Measurements from ENCODE around the gene PTPN14.
A peak's percentile ranks its signal among the peaks of the same experiment; 100 is the strongest.

Gene PTPN14

DNA sequence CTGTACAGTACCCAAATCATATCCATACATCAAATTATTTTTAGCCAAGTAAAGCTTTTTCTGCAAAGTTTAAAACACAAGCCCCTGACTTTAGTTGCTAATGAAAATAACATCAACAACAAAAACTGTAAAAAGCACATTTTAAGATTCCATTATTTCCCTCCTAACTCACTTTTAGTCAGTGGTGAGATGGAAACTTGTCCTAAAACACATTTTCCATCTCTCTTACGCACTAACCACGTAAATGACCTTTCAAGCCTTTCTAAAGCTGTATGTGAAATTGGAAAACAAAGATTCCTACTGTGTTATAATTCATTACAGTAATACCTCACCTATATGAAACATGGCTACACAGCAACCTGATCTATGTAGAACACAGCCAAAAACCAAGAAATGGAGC is 77.5 kb downstream of the PTPN14 start:
- no peak for DNase-seq

DNA sequence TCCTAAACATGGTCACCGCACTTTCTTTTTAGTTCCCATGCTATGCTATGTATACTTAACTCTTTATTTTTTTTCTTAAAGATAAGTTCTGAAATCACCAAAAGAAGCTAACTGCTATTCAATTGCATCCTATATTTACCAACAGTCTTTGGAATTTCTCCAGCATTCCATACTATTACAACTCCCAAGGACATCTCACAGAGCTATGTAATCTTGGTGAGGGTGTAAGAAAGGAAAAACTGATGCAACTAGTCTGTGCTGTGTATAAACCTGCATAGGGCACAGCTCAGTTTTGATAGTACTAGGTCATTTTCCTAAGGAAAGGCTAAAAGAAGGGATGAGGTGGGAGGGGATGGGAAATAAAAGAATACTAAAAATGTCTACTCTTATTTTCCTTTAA is 78.0 kb downstream of the PTPN14 start:
- no peak for DNase-seq

DNA sequence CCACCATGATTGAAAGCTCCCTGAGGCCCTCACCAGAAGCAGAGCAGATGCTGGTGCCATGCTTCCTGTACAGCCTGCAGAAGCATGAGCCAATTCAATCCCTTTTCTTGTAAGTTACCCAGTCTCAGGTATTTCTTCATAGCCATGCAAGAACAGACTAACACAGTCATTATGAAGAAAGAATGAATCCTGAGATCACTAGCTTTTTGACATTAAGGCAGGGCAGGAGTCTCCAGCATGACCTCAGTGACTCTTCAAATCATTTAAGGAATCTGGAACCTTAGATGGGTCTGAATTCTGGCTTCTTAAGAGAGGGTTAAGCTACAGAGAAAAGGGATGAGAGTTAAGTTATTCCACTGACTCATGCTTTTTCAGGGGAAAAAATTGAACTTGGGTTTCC is 79.0 kb downstream of the PTPN14 start:
- no peak for DNase-seq

DNA sequence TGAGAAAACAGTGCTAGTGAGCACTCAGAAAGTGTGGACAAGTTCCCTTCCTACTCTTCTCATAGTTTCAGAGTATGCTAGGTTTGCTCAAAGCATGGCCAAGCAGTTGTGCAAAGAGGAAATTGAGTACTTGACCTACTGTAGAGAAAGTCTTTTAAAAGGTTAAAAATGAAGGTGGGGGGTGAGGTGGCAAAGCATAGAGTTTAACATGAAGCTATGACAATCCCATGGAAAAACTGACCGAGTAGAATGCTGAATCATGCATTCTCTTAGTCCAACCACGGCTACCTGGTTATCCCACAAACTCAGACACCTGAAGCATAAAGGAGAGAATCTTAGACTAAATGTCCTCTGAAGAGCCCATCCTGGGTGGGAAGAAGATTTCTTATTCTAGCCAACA is 79.9 kb downstream of the PTPN14 start:
- no peak for DNase-seq

DNA sequence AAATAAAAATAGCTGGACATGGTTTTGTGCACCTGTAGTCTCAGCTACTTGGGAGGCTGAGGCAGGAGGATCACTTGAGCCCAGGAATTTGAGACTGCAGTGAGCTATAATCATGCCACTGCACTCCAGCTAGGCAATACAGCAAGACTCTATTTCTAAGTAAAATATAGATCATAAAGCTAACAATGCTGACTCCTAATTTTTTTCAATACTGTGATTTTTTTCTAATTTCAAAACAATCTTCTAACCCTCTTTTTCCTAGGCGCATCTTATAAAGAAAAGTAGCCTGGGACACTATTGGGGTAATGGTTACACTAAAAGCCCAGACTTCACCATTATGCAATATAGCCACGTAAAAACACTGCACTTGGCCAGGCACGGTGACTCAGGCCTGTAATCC is 81.3 kb downstream of the PTPN14 start:
- no peak for DNase-seq

DNA sequence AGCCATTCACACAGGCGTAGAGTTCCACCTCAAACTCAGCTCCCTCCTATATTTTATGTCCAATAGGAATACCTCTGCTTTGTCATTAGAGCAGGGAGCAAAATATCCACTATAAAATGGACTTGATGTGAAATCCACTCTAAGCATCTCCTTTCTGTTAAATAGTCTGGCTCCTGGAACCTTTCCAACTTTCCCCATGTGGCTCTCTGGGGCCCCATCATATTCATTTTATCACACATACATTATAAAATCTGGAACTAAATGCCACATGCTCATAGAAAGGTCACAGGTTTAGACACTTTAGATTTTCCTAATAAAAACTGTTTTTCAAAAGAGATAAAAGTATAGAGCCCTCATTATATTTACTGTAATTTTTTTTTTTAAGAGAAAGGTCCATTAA is 82.1 kb downstream of the PTPN14 start:
- no peak for DNase-seq

DNA sequence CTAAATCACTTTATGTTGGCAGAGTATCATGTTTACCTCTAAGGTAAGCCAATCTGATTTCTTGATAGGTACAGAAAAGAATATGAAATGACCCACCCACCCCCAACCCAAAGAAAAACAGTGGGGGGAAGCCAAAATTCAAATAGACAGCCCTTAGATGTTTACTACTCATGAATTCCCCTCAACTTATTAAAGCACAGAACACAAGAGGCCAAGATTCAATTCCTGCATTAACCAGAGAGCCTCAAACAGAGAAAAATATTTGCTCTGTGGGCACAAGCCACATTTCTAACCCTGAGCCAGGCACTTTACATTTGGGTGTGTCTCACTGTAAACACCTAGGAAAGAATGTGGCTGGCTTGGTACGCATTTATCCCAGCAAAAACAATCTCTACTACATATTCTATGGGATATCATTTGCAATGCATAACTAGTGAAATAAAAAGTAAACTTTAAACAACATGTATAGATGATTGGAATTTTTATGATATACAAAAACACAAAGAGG is 84.3 kb downstream of the PTPN14 start:
- no peak for DNase-seq

DNA sequence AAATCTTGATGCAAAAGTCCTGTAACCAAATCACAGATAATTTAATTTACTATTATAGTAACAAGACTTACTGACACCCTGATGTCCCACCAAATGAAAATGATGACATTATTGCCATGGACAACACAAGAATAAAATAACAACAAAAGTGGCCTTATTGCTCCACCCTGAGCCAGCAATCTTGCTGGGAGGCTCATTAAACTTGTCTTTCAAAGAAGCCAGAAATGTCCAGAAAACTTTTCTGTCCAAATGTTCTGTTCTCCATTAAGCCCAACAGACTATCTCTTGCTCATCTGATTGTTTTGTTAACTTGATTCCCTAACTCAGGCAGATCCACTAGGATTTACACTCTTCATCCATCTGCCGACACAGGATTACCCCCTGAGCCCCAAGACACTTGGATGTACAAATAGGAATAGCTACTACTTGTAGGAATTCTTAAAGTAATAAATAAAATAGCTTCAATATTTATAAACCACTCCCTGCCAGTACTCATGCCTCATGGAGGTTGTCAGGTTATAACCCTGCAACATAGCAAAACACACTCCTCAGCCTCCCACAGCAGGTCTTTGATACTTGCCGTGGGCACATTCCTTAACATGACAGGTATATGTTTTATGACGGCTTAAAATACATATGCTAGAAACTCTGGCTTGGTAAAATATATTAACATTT is 84.9 kb downstream of the PTPN14 start:
- no peak for DNase-seq

DNA sequence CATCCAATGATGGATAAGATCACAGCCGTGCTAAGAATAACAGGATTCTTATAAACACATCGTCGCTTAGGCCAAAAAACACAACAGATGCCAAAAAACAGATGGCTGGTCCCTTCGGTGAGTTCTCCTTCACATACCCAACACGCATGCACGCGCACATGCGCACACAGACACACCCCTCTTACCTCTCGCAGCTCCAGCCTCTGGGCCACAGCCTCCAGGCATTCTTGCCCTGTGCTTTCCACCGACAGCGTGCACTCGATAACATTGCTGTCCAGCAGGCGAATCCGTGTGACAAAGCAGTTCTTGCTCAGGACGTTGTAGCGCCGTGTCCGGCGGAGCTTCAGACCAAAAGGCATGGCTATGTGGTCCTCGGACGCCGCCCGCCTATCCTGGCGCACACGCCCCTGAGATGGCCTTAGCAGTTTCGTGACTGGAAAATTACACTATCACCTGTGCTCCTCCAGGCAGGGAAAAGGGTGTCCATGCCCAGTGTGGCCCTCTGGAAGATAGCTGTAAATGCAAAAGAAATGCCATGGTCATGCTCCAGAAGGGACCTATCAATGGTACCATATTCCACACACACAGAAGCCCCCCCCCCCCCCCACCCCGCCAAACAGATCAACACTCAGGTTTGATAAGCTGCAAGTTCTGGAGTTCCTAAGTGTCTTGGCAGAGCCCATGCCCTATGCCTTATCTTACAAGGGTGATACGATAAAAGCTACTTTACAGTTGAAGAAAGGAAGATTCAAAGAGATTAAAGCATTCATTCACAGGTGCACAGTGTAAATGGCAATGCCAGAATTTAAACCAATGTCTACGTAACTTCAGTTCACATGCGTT is 86.7 kb downstream of the PTPN14 start:
- DNase-seq = no peak

DNA sequence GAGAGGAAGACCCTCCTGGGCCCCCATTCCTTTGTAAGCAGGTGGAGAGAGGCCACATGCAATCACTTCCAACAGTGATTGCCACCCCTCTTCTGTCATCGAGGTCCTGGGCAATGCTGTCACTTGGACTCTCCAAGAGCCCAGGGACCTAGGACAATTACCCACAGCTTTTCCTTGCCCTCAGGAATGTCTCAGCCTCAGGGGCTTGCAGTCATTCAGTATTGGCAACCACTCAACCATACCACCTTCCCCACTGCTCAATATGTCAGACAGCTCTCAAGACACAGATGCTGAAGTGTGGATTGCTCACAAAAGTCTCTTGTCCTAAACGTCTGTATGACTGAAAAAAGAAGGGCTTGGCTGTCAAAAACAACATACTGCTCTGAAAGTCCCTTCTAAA is 87.8 kb downstream of the PTPN14 start:
- no peak for DNase-seq

DNA sequence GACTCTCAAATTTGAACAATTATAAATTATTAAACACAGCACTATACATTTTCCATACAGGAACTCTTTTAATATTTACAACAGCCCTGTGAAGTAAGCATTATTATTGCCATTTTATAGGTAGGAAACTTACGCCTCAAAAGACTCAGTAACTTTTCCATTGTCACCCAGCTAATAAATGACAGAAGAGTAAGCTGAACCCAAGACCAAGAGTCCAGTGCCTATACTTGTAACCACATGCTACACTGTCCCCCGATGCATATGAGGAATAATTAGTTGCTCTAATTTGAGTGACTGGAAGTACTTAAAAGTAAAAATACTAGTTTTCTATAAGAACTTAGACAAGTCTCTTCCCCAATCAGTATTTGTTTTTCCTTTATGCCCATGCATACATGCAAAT is 88.5 kb downstream of the PTPN14 start:
- DNase-seq = no peak

DNA sequence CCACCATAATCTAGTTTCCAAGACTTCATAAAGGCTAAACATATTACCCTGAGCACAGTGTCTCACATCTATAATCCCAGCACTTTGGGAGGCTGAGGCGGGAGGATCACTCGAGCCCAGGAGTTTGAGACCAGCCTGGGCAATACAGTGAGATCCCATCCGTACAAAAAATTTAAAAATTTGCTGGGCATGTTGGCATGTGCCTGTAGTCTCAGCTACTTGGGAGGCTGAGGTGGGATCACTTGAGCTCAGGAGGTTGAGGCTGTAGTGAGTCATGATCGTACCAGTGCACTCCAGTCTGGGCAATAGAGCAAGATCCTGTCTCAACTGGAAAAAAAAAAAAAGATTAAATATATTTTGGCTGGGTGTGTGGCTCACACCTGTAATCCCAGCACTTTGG is 90.1 kb downstream of the PTPN14 start:
- no peak for DNase-seq

DNA sequence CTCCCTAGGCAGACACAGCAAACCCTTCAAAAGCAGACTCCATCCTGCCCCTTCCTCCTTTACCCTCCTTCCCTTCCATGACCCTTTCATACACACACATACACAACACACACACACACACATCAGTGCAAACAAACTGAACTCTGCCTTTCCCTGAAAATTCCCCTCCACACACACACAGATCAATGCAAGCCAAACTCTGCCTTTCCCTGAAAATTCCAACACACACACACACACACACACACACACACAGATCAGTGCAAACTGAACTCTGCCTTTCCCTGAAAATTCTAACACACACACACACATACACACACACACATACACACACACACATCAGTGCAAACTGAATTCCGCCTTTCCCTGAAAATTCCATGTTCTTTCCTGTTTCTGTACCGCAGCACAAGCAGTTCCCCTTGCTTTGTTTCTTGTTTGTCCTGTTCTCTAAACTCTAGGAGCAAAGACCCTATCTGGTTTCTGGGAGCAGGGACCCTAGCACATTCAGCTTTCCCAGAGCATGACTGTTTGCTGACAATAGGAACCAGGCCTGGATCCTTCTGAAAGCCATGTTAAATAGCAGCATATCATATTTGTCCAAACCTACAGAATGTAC is 91.0 kb downstream of the PTPN14 start:
- DNase-seq = no peak

DNA sequence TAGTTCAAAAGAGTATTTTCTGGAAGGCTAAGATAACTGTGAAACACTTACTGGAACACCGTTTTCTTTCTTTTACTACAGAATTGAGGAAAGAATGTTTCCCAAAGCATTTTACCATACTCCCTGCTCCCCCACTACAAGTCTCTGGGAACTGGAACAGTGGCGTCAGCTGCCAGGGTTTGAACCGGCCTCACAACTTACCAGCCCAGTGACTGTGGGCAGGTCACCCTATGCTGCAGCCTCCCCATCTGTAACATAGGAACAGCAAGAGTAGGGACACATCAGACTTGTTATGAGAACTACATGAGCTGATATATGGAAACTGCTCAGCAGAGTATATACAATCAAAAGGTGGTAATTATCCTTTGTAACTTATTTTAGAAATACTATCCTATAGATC is 91.5 kb downstream of the PTPN14 start:
- DNase-seq = no peak

DNA sequence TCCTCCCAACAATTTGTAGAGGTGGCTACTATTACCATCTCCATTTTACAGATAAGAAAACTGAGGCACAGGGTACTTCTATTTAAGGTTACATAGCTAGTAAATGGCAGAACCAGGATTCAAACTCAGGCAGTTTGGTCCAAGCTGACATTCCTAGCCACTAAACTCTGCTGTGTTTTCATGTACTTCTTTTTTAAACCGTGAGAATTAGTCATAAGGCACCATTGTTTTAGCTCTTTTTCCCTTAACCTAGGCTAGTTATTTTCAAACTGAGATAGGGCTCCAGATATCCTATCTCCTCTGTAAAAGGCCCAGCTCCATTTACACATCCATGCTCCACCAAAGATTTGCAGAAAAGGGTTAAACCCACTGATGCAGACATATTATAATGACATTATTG is 92.9 kb downstream of the PTPN14 start:
- DNase-seq = no peak

DNA sequence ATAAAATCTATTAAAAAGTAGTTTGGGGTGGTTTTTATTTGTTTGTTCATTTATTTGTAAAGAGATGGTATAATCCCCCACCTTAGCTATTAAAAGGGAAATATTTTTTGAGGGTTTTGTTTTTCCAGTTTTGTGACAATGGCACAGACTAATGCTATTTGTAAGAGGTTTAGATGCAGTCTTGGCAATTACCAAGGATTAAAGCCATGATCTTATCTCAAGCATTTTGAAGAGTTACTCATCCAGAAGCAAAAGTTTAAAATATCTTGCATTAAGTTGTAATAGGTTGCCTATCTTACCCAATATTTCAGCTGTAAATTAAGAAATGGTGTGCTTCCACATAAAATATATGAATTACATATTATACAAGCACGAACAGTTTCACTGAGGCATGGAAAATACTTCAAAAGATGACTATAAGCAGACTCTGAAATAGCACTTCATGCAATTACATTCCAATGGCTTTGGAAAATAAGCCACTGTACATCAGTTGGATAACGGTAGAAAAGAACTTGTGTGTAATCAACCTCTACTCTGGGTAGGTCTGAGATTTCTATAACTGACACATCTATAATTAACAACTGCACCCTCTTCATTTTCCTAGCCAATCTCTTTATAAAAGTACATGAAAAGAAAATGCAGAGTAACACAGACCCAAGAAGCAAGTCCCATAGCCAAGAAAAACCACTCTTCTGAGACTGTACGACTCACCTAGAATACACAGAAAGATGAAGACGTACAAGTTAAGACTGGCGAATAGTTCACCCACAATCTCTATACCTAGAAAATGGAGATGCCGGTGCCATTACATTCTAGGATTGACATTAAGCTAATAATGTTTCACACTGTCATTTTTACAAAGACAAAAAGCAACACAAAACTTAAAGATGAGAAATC is 95.2 kb downstream of the PTPN14 start:
- DNase-seq = no peak

DNA sequence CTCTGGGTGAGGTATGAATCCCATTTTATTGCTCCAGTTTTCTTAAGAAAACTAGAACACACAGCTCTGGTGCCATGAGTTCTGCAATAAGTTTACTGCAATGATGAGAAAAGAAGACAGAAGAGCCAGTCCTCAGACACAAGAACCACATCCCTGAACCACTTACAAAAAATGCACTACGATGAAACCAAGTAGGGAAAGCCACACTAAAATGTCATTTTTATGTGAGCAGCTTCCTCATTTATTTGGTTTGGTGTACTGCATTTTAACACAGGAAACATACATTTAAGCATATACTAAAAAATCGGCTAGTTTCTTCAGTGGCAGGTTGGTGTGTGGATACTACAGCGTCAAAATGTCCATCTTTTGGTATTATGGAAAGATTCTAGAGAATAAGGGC is 95.9 kb downstream of the PTPN14 start:
- DNase-seq = no peak

DNA sequence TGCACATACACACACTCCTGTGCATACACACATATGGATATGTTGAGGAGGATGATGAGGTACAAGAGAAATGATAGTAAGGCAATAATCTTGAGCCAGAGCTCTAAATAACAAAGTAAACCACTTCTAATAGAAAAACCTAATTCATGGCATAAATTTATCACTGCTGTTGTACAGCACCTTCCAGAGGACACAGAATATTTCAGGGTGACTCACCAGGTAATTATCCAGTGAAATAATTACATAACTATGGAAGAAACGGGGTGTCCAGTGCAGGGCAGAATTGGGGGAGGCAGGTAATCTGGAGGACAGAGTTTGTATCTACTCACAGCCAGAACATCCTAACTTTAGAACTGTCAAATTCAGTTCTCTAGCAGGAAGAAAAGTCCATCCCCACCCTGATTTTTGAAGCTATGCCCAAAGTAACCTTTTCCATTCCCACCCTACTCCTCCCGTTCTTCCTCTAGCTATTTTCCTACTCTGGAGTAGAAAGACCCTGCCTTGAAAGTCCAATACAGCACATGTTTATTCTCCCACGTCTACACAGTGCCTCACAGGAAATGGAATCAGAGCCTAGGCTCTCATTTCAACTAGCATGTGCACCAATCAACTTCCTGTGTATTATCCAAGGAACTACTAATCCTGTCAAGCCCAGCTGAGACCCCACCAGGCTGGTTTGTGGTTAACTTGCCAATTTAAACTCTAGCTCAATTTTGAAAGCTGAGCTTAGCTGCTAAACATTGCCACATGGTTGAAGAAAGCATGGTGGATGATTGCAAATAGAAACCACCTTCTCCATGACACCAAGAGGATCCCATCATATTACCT is 96.6 kb downstream of the PTPN14 start:
- DNase-seq = no peak

DNA sequence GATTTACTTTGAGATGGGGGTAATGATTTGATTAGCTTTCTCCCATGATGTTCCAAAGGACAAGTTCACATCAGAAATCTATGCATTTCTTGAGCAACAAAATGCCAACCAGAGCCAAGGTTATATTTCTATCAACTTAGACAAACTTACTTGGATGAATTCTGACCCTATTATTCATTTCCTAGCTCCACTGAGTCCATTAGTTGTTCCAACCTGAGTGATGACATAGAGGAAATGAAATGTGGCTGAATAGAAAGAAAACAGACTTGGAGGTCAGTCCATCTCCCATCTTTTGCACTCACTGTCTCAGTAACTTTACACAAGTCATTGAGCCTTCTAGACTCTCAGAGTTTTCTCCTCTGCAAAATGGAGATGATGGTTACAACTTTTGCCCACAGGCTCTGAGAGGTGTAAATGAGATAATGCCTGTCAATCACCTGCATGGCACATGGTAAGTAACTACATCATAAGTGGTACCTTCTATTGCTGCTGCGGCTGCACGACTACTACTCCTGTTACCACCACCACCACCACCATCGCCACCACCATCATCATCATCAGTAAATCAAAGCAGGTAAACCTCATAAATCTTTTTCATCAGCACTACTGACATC is 98.2 kb downstream of the PTPN14 start:
- DNase-seq = no peak

DNA sequence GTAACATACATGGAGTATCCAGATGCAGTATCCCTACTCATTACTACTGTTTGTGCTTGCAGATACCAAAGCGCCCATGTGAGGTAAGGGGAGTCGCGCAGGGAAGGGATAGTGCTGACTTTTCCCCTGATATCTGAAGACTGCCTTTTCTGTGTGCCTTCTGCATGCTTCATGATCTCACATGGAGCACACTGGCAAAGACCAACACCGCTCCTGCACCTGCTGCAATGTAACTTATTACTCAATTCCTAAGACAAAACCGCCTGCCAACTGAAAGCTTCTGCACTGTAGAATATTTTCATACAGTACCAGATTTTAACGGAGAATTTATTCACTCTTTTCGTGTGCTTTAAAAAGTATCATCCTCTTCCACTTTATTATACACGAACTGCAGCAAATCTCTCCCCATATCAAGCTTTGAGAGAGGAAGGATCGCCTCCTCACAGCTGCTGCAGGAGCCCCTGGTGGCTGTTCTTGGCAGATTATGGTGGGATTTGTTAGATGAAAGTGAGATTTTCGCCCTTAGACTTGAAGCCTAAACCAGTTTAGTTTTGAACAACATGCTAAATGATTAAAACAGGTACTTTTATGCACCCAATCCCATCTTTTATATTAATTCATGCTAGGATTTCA is 99.1 kb downstream of the PTPN14 start:
- no peak for DNase-seq

DNA sequence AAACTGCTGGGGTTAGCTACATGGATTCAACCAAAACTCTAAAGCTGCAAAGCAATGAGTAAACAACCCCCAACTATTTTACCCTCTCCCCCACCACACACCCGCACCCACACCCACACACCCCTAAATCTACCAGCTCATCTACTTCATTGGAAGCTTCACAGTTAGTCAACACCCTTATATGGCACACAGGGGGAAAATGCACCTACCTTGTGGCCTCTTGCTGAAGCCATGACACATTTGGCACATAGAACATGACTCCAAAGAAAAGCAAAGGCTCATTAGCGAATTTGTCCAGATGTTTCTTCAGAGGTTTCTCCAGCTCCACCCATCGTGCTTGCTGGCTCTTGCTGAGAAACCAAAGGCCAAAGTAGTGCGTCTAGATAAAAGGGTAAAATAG is 99.8 kb downstream of the PTPN14 start:
- DNase-seq = peak; percentile 23 to 38
